HEK293T (cell line): ENCODE data around the gene COL9A2.

Experiments used
- BHLHE40 ChIP-seq: fragments of 450-650 bp; IDR thresholded peaks from 2 replicates; pipeline ENCODE4 v1.6.1; 2016; ENCODE audit warnings: mild to moderate bottlenecking, moderate library complexity, borderline replicate concordance
- CTBP1 ChIP-seq: fragments of 450-650 bp; IDR thresholded peaks from 2 replicates; pipeline ENCODE4 v1.6.1; 2016; ENCODE audit warnings: borderline replicate concordance
- ELF4 ChIP-seq: fragments of 450-650 bp; IDR thresholded peaks from 2 replicates; pipeline ENCODE4 v1.6.1; 2017; ENCODE audit warnings: antibody characterized with exemption
- FOXA1 ChIP-seq: fragments of 450-650 bp; IDR thresholded peaks from 2 replicates; pipeline ENCODE4 v1.6.1; 2016; ENCODE audit warnings: mild to moderate bottlenecking
- NFRKB ChIP-seq: fragments of 450-650 bp; IDR thresholded peaks from 2 replicates; pipeline ENCODE4 v1.6.1; 2016; ENCODE audit warnings: mild to moderate bottlenecking, moderate library complexity
- SP1 ChIP-seq: fragments of 450-650 bp; IDR thresholded peaks from 2 replicates; pipeline ENCODE4 v1.6.1; 2017
- SUZ12 ChIP-seq: fragments of 450-650 bp; IDR thresholded peaks from 2 replicates; pipeline ENCODE4 v1.6.1; 2016; ENCODE audit warnings: mild to moderate bottlenecking
- TARDBP ChIP-seq: fragments of 450-650 bp; IDR thresholded peaks from 2 replicates; pipeline ENCODE4 v1.6.1; 2016
- TF ChIP-seq, protein P1 (sequence below): fragments of 450-650 bp; IDR thresholded peaks from 2 replicates; pipeline ENCODE4 v1.6.1; 2016

- TF ChIP-seq NFRKB (no peak), BHLHE40 (no peak), SUZ12 (no peak), TARDBP (no peak), ELF4 (no peak), CTBP1 (no peak), SP1 (no peak), FOXA1 (no peak)
- TF ChIP-seq, protein P1, sequence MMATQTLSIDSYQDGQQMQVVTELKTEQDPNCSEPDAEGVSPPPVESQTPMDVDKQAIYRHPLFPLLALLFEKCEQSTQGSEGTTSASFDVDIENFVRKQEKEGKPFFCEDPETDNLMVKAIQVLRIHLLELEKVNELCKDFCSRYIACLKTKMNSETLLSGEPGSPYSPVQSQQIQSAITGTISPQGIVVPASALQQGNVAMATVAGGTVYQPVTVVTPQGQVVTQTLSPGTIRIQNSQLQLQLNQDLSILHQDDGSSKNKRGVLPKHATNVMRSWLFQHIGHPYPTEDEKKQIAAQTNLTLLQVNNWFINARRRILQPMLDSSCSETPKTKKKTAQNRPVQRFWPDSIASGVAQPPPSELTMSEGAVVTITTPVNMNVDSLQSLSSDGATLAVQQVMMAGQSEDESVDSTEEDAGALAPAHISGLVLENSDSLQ: no peak
Observed at GRCh38 chr1:40314721-40315238, 2.3 kb downstream of the COL9A2 start.
